Activated CD8-positive, alpha-beta memory T cell treated with anti-CD3 and anti-CD28 coated beads for 1 hour (primary cell): ENCODE results near the gene PGAM2.

Source experiments
- DNase-seq, 2 donors: peaks; one replicate each; pipeline ENCODE4 v3.0.0-alpha.2; 2020; ENCODE audit warnings: low read depth in 1 of 2; ENCODE audit errors: extremely low read depth in 1 of 2

Gene PGAM2

GRCh38 chr7:44067064-44067951 is 1.9 kb upstream of the PGAM2 start:
- no peak for DNase-seq

GRCh38 chr7:44066494-44067063 is 1.2 kb upstream of the PGAM2 start:
- DNase-seq: no peak

GRCh38 chr7:44066111-44066460 is 719 bp upstream of the PGAM2 start:
- no peak for DNase-seq

- no peak for DNase-seq
Measured at GRCh38 chr7:44064791-44065430, 456 bp downstream of the PGAM2 start.

GRCh38 chr7:44063894-44064651 is 1.3 kb downstream of the PGAM2 start:
- no peak for DNase-seq

- no peak for DNase-seq
Measured at GRCh38 chr7:44063547-44063893, 1.8 kb downstream of the PGAM2 start.

- DNase-seq: no peak
Measured at GRCh38 chr7:44062903-44063295, 2.5 kb downstream of the PGAM2 start.

GRCh38 chr7:44062180-44062902 is 3.0 kb downstream of the PGAM2 start:
- DNase-seq: no peak

GRCh38 chr7:44061645-44062179 is 3.7 kb downstream of the PGAM2 start:
- no peak for DNase-seq

GRCh38 chr7:44060948-44061644 is 4.3 kb downstream of the PGAM2 start:
- DNase-seq: no peak

GRCh38 chr7:44060091-44060947 is 5.0 kb downstream of the PGAM2 start:
- no peak for DNase-seq

- DNase-seq: no peak
Measured at GRCh38 chr7:44059219-44060090, 5.9 kb downstream of the PGAM2 start.

GRCh38 chr7:44058759-44059218 is 6.6 kb downstream of the PGAM2 start:
- no peak for DNase-seq

- DNase-seq: no peak
Measured at GRCh38 chr7:44057849-44058758, 7.3 kb downstream of the PGAM2 start.

GRCh38 chr7:44057181-44057848 is 8.1 kb downstream of the PGAM2 start:
- no peak for DNase-seq

- DNase-seq: no peak
Measured at GRCh38 chr7:44056681-44057080, 8.7 kb downstream of the PGAM2 start.
